ENCODE data around the gene LRP5.

DNA sequence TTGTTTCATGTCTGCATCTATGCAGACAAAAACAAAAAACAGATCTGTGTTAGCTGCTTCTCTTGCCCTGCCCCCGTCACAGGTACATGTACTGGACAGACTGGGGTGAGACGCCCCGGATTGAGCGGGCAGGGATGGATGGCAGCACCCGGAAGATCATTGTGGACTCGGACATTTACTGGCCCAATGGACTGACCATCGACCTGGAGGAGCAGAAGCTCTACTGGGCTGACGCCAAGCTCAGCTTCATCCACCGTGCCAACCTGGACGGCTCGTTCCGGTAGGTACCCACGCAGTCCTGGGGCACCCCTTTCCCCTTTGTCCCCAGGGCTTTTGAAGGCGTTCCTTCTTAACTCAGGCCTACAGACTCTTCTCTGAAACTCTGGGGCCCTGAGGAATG lies 45.2 kb downstream of the LRP5 start:
- TF ChIP-seq CTCF (conservative IDR thresholded peaks at IDR 0.05; ENCODE audit: low read length) (no peak), EZH2phosphoT487 (IDR thresholded peaks at IDR 0.05; ENCODE audit: borderline replicate concordance) (no peak)

All from Loucy (cell line).